Testis (tissue), 3 donors: ENCODE data around the gene ZNF385A. TPM values are rescaled to one million over a fixed set of nuclear protein-coding genes. Genes with fewer than 3 reads are reported as not detected.
A peak's percentile ranks its signal among the peaks of the same experiment; 100 is the strongest.

Source experiments
- DNase-seq: peaks from one replicate; pipeline ENCODE4 v3.0.0-alpha.2; 2019
- H3K27ac ChIP-seq, 2 donors: fragments of 200-600 bp; sonication (generic); one replicate each; pipeline ENCODE4 v1.5.1; 2019
- H3K27me3 ChIP-seq: fragments of 200-600 bp; sonication (generic); one replicate; pipeline ENCODE4 v1.5.1; 2019
- H3K36me3 ChIP-seq: fragments of 200-600 bp; sonication (generic); one replicate; pipeline ENCODE4 v1.5.1; 2017; ENCODE audit warnings: low read depth; ENCODE audit errors: missing control alignments
- H3K4me1 ChIP-seq: fragments of 200-600 bp; sonication (generic); one replicate; pipeline ENCODE4 v1.5.1; 2019
- H3K4me3 ChIP-seq, 2 donors: fragments of 200-600 bp; sonication (generic); one replicate each; pipeline ENCODE4 v1.5.1; 2017 to 2019
- H3K9me3 ChIP-seq: fragments of 200-600 bp; sonication (generic); one replicate; pipeline ENCODE4 v1.5.1; 2017
- POLR2A ChIP-seq: fragments of 450-650 bp; IDR thresholded peaks from one replicate; pipeline ENCODE4 v1.6.1; 2017; ENCODE audit warnings: antibody characterized with exemption, mild to moderate bottlenecking, moderate library complexity
- WGBS, 2 donors: methylation state at CpG; one replicate each; pipeline ENCODE4 v1.1.5; 2018; 5-methylcytosine and 5-hydroxymethylcytosine counted together
- intact Hi-C: fragments of 100-400 bp; cut with DNase I; formaldehyde crosslinking; loops from one replicate; pipeline ENCODE4 v1.15.1; 2023; ENCODE audit warnings: low total_unique reads
- polyA plus RNA-seq: library from polyadenylated mRNA; stranded (reverse); fragments of 350-450 nt; fragmentation: Illumina TruSeq; extraction: RNeasy Lipid Tissue Mini Kit (QIAGEN cat#74804); gene quantifications from one replicate; pipeline ENCODE4 v1.2.3, GENCODE V29; 2014; ENCODE audit warnings: low read depth, low replicate concordance; ENCODE audit not compliant: insufficient read depth
- total RNA-seq, 2 donors: library from RNA; depleted of rRNA; stranded (reverse); fragments of >200 nt; gene quantifications; one replicate each; pipeline ENCODE4 v1.2.3, GENCODE V29; 2016
- TF ChIP-seq, protein P1 (sequence below), 3 experiments: fragments of 450-650 bp in 2 of 3; fragments of 200-600 bp in 1 of 3; sonication (generic) in 1 of 3; IDR thresholded peaks; one replicate each; pipeline ENCODE4 v1.5.1; 2016 to 2019; ENCODE audit warnings: antibody characterized with exemption in 3 of 3, mild to moderate bottlenecking in 2 of 3, moderate library complexity in 1 of 3

ZNF385A gene
- total and polyA plus RNA-seq, 3 donors from 2014 or later = 3.5 to 10.9 (median 5.6) TPM

DNA sequence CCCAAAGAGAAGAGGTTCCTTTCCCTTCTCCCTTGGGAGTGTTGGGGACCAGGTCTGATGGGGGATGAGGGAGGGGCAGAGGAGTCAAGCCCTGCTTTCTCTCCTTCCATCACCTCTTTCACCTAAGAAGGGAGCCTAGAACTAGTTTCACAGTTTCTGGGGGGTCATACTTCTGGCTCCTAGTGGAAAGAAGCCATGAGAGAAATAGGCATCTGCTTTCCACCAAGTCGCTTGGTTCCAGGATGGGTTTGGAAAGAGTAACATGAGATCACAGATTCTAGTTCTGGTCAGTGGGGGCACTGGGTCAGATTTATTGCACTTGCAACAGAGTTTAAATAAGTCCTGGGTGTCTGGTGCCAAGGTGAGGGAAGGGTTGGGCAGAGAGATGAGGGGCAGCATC, 10.5 kb upstream of the ZNF385A start:
- no peak for DNase-seq
- no peak overlapping the region for H3K4me3 ChIP-seq
- no peaks in the 10 kb centered on the region for H3K9me3 ChIP-seq
- no peaks in the 10 kb centered on the region for H3K27me3 ChIP-seq
- TF ChIP-seq, protein P1, sequence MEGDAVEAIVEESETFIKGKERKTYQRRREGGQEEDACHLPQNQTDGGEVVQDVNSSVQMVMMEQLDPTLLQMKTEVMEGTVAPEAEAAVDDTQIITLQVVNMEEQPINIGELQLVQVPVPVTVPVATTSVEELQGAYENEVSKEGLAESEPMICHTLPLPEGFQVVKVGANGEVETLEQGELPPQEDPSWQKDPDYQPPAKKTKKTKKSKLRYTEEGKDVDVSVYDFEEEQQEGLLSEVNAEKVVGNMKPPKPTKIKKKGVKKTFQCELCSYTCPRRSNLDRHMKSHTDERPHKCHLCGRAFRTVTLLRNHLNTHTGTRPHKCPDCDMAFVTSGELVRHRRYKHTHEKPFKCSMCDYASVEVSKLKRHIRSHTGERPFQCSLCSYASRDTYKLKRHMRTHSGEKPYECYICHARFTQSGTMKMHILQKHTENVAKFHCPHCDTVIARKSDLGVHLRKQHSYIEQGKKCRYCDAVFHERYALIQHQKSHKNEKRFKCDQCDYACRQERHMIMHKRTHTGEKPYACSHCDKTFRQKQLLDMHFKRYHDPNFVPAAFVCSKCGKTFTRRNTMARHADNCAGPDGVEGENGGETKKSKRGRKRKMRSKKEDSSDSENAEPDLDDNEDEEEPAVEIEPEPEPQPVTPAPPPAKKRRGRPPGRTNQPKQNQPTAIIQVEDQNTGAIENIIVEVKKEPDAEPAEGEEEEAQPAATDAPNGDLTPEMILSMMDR (IDR thresholded peaks at IDR 0.05) = no peak
- no peak for TF ChIP-seq POLR2A
- 100% methylated on average over 1 of the region's 1 CpG for whole genome bisulfite sequencing, 2 donors
- intact Hi-C loops = loop anchor here (5.0 kb wide), 1 partner anchor 42 kb away; no protein-coding TSS in a partner anchor
- H3K4me1 ChIP-seq = peaks cover 3% of the 10 kb centered on the region
- H3K27ac ChIP-seq = no peak overlapping the region
- H3K36me3 ChIP-seq = no peaks in the 10 kb centered on the region

GRCh38 chr12:54394281-54394719, 9.8 kb upstream of the ZNF385A start:
- DNase-seq = peak; percentile 71
- Histone ChIP-seq H3K4me1 (peaks cover 3% of the 10 kb centered on the region), H3K27me3 (no peaks in the 10 kb centered on the region), H3K4me3 (no peak overlapping the region), H3K36me3 (no peaks in the 10 kb centered on the region), H3K27ac (no peak overlapping the region), H3K9me3 (no peaks in the 10 kb centered on the region)
- 54 to 60% methylated on average over 4 of the region's 4 CpGs for WGBS, 2 donors
- intact Hi-C loops = no loop called here
- TF ChIP-seq, protein P1 (IDR thresholded peaks at IDR 0.05) = peak in 2 of 3 experiments; percentile 52 to 82
- no peak for TF ChIP-seq POLR2A

DNA sequence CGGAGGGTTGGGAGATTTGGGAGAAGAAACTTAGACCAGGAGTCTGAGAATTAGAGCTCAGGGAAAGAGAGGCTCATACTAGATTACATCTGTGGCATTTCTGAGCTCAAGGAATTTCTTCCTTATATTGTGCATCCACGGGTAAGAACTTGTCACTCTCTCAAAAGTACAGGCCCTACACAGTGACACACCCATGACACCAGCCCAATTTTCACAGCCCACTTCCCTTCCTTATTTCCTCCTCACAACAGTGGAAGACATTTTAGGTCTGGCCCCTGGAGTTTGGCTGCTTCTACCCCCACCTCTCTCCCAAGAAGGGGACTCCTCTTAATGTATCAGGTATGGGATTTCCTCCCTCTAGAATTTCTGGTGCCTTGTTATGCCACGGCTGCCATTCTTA, 9.2 kb upstream of the ZNF385A start:
- Histone ChIP-seq H3K36me3 (no peaks in the 10 kb centered on the region), H3K27ac (no peak overlapping the region), H3K4me1 (peaks cover 3% of the 10 kb centered on the region), H3K4me3 (no peak overlapping the region), H3K9me3 (no peaks in the 10 kb centered on the region), H3K27me3 (no peaks in the 10 kb centered on the region)
- intact Hi-C loops = no loop called here
- TF ChIP-seq, protein P1 (IDR thresholded peaks at IDR 0.05) = no peak
- TF ChIP-seq POLR2A = no peak
- no peak for DNase-seq
- 70 to 79% methylated on average over 3 of the region's 3 CpGs for WGBS, 2 donors

- H3K4me1 ChIP-seq = peaks cover 3% of the 10 kb centered on the region
- intact Hi-C loops = no loop called here
- DNase-seq = no peak
- H3K27ac ChIP-seq = no peak overlapping the region
- H3K9me3 ChIP-seq = no peaks in the 10 kb centered on the region
- TF ChIP-seq POLR2A = no peak
- TF ChIP-seq, protein P1 (IDR thresholded peaks at IDR 0.05) = no peak
- H3K36me3 ChIP-seq = no peaks in the 10 kb centered on the region
- WGBS, 2 donors = 63 to 71% methylated on average over 6 of the region's 6 CpGs
- no peak overlapping the region for H3K4me3 ChIP-seq
- no peaks in the 10 kb centered on the region for H3K27me3 ChIP-seq
Measured at GRCh38 chr12:54393207-54393609, 8.7 kb upstream of the ZNF385A start.

DNA sequence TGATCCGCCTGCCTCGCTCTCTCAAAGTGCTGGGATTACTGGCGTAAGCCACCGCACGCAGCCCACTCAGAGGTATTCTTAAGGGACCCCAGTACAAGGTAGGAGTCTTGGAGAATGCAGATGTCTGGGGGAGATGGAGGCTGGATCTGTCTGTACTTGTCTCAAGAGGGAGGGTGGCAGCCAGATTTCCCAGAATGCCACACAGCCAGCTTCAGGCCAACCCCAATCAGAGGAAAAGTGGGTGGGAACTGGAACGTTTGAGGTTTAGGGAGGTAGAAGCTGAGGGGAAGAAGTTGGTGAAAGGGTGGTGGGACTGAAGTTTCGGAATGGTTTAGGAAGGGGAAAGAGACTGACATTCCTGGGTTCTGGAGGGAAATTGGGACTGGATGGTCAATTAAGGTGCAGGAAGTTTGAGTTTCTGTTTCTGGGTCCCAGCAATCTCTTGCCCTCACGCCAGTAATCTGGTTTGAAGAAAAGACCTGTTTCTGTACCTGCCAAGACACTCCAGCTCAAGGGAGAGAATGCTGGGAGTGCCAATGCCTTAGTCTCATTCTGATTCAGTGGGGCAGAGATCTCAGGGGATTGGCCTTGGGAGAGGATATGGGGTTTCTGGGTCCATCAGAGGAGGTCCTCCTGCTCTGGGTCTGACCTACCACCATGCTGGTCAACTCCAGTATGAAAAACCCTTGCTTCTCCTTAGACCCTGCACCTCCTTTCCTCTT, 8.1 kb upstream of the ZNF385A start:
- WGBS, 2 donors = 85 to 88% methylated on average over 8 of the region's 8 CpGs
- TF ChIP-seq, protein P1 (IDR thresholded peaks at IDR 0.05) = no peak
- no peak for TF ChIP-seq POLR2A
- intact Hi-C loops = no loop called here
- H3K27ac ChIP-seq = no peak overlapping the region
- DNase-seq = no peak
- H3K9me3 ChIP-seq = no peaks in the 10 kb centered on the region
- peaks cover 3% of the 10 kb centered on the region for H3K4me1 ChIP-seq
- H3K27me3 ChIP-seq = no peaks in the 10 kb centered on the region
- H3K36me3 ChIP-seq = no peaks in the 10 kb centered on the region
- no peak overlapping the region for H3K4me3 ChIP-seq
